Measurements from ENCODE around the gene SSH3. TPM values are rescaled to one million over a fixed set of nuclear protein-coding genes. Genes with fewer than 3 reads are reported as not detected.

The SSH3 gene
- total and polyA plus RNA-seq, 2 of the 8 experiments (the other 6 are each of a cell fraction or from before 2014, with no cell fraction given) = 16.9 to 19.8 TPM

GRCh38 chr11:67264260-67264659 is 39.1 kb upstream of the SSH3 start:
- H2BK20ac ChIP-seq (ENCODE audit: low read length) = no peak overlapping the region
- no peaks in the 10 kb centered on the region for H3K9me3 ChIP-seq (ENCODE audit: insufficient read depth in 2 of 2, low read depth in 1 of 2, low read length in 1 of 2)
- H3K23ac ChIP-seq (ENCODE audit: insufficient read length) = no peak overlapping the region
- peaks cover 0 to 23% (median 20%) of the 10 kb centered on the region in 4 experiments; a peak in 6 of 7 replicates for H3K4me1 ChIP-seq (replicated peaks in 1 of 4; ENCODE audit: control insufficient read depth in 3 of 4, insufficient read depth in 4 of 4, low read length in 3 of 4)
- H4K5ac ChIP-seq (ENCODE audit: insufficient read length, low read depth, low read length) = no peak overlapping the region
- CTCF ChIA-PET (ENCODE audit: partially characterized antibody) = interaction anchor here (0.9 to 13.0 kb wide), 12 partner anchors 7 to 119 kb away, joined by 3 to 186 read pairs (median 7); partner anchors contain the start of genes ANKRD13D and SSH3
- H2BK120ac ChIP-seq (replicated peaks; ENCODE audit: low read depth, low read length) = no peak overlapping the region
- H3K56ac ChIP-seq (replicated peaks; ENCODE audit: insufficient read length, low read depth, low read length) = no peak overlapping the region
- FAIRE-seq = no peak
- H2BK5ac ChIP-seq (ENCODE audit: low read depth, low read length) = no peak overlapping the region
- H3K14ac ChIP-seq (ENCODE audit: insufficient read length) = no peak overlapping the region
- peaks cover 0 to 3% (median 0%) of the 10 kb centered on the region in 4 experiments; a peak in 5 of 7 replicates for H3K27me3 ChIP-seq (replicated peaks in 1 of 4; ENCODE audit: control insufficient read depth in 3 of 4, extremely low read depth in 1 of 4, insufficient read depth in 3 of 4, low read length in 3 of 4)
- no peak overlapping the region for H2AK5ac ChIP-seq (ENCODE audit: low read depth, low read length)
- no peak overlapping the region for H3K4me2 ChIP-seq (ENCODE audit: insufficient read depth in 1 of 2, low read depth in 2 of 2, low read length in 2 of 2)
- no peak for DNase-seq (ENCODE audit: low read depth in 1 of 2, low spot score in 2 of 2)
- H4K91ac ChIP-seq (replicated peaks; ENCODE audit: insufficient read length, low read length) = peak overlapping the region; percentile 32
- H2BK15ac ChIP-seq (ENCODE audit: low read length) = no peak overlapping the region
- H3K79me1 ChIP-seq (ENCODE audit: low read depth, low read length) = peaks cover 6% of the 10 kb centered on the region; the same call in 1 of the 2 replicates
- H3K23me2 ChIP-seq (ENCODE audit: low read depth, low read length) = peaks cover 4% of the 10 kb centered on the region
- H2AFZ ChIP-seq (ENCODE audit: low read length) = no peak overlapping the region
- H4K8ac ChIP-seq (ENCODE audit: extremely low read depth, insufficient read depth, low read length) = no peak overlapping the region
- H2BK12ac ChIP-seq (ENCODE audit: low read depth, low read length) = no peak overlapping the region
- WGBS, 2 experiments (ENCODE audit: extremely low coverage in 1 of 2, insufficient coverage in 1 of 2, insufficient read length in 1 of 2, insufficient replicate concordance in 2 of 2, low coverage in 1 of 2, low lambda C conversion rate in 2 of 2, missing lambda C conversion rate in 1 of 2) = 92% methylated on average over 5 of the region's 5 CpGs; no CpG with 5 or more reads in 1 of the 2 experiments
- H3K79me2 ChIP-seq (ENCODE audit: control insufficient read depth in 1 of 2, insufficient read depth in 2 of 2, low read length in 2 of 2) = peaks cover 0 to 24% of the 10 kb centered on the region in 2 experiments; a peak in 3 of 4 replicates
- POLR2A ChIA-PET (ENCODE audit: partially characterized antibody) = interaction anchor here (1.0 to 1.6 kb wide), 2 partner anchors 13 to 146 kb away, joined by 3 to 4 read pairs; no protein-coding TSS in a partner anchor
- no peak overlapping the region for H3K4ac ChIP-seq (replicated peaks; ENCODE audit: insufficient read length, low read depth, low read length)
- no peak overlapping the region for H3K9ac ChIP-seq (replicated peaks in 1 of 4; ENCODE audit: extremely low read depth in 1 of 4, low read depth in 3 of 4, low read length in 3 of 4)
- peaks cover under 1 to 7% of the 10 kb centered on the region in 2 experiments for H4K20me1 ChIP-seq (replicated peaks in 1 of 2; ENCODE audit: control insufficient read depth in 1 of 2, insufficient read depth in 2 of 2, low read length in 2 of 2)
- no peak overlapping the region for H3K18ac ChIP-seq (ENCODE audit: extremely low read depth, low read length)
- peaks cover 0 to 2% (median 0%) of the 10 kb centered on the region in 4 experiments; a peak in 2 of 8 replicates for H3K36me3 ChIP-seq (ENCODE audit: control insufficient read depth in 2 of 4, insufficient read depth in 4 of 4, low read length in 3 of 4)
- no peak overlapping the region for H3K27ac ChIP-seq (ENCODE audit: low read depth, low read length)
- no peak overlapping the region for H3K4me3 ChIP-seq (ENCODE audit: extremely low read depth in 1 of 4, insufficient read depth in 2 of 4, low read depth in 3 of 4, low read length in 4 of 4)
- TF ChIP-seq SP4 (IDR thresholded peaks at IDR 0.05; ENCODE audit: low read length) = no peak
- TF ChIP-seq ASH2L (IDR thresholded peaks at IDR 0.05; ENCODE audit: low read length) = no peak
- TF ChIP-seq CREB1 (IDR thresholded peaks at IDR 0.05) = no peak
- no peak for TF ChIP-seq KDM1A (IDR thresholded peaks at IDR 0.05; ENCODE audit: borderline replicate concordance, low read length)
- no peak for TF ChIP-seq NANOG (IDR thresholded peaks at IDR 0.05; ENCODE audit: insufficient read depth, low read depth, low read length, poor library complexity, severe bottlenecking)
- no peak for TF ChIP-seq HDAC6 (IDR thresholded peaks at IDR 0.05; ENCODE audit: low read depth, low read length)
- TF ChIP-seq GABPA (IDR thresholded peaks at IDR 0.05; ENCODE audit: borderline replicate concordance, insufficient read depth, low read length) = no peak
- no peak for TF ChIP-seq EGR1 (IDR thresholded peaks at IDR 0.05; ENCODE audit: borderline replicate concordance, low read depth, low read length)
